Liver (tissue), 9 donors: ENCODE data around the gene FOXI1. TPM values are rescaled to one million over a fixed set of nuclear protein-coding genes. Genes with fewer than 3 reads are reported as not detected.

Experiments used
- DNase-seq: peaks from one replicate; pipeline ENCODE4 v3.0.0-alpha.2; 2017; ENCODE audit warnings: low spot score
- H3K27ac ChIP-seq, 2 donors: one replicate each; pipeline ENCODE4 v1.7.0; 2013; ENCODE audit warnings: inconsistent platforms in 2 of 2, low read length in 2 of 2, control low read depth in 1 of 2, low read depth in 1 of 2, mild to moderate bottlenecking in 1 of 2
- H3K27me3 ChIP-seq, 4 donors: one replicate each; pipeline versions ENCODE4 v1.6.1 to v1.7.0; 2013; ENCODE audit warnings: low read length in 3 of 4, inconsistent platforms in 1 of 4, mild to moderate bottlenecking in 1 of 4, moderate library complexity in 1 of 4; ENCODE audit not compliant: control insufficient read depth in 4 of 4, insufficient read depth in 4 of 4
- H3K36me3 ChIP-seq, 4 donors: one replicate each; pipeline versions ENCODE4 v1.6.1 to v1.7.0; 2013; ENCODE audit warnings: low read length in 3 of 4, mild to moderate bottlenecking in 3 of 4, low read depth in 1 of 4, moderate library complexity in 1 of 4; ENCODE audit not compliant: control insufficient read depth in 4 of 4, insufficient read depth in 3 of 4
- H3K4me1 ChIP-seq, 4 donors: one replicate each; pipeline versions ENCODE4 v1.6.1 to v1.7.0; 2013; ENCODE audit warnings: low read length in 3 of 4, mild to moderate bottlenecking in 3 of 4, moderate library complexity in 1 of 4; ENCODE audit not compliant: control insufficient read depth in 4 of 4, insufficient read depth in 4 of 4
- H3K4me3 ChIP-seq, 3 donors: one replicate each; pipeline versions ENCODE4 v1.6.1 to v1.7.0; 2013; ENCODE audit warnings: low read length in 3 of 3, control low read depth in 1 of 3, low read depth in 1 of 3, mild to moderate bottlenecking in 1 of 3
- H3K9ac ChIP-seq, 2 donors: one replicate each; pipeline ENCODE4 v1.7.0; 2013; ENCODE audit warnings: low read length in 2 of 2, mild to moderate bottlenecking in 2 of 2, moderate library complexity in 2 of 2, control low read depth in 1 of 2, low read depth in 1 of 2
- H3K9me3 ChIP-seq, 4 donors: one replicate each; pipeline versions ENCODE4 v1.6.1 to v1.7.0; 2013; ENCODE audit warnings: low read length in 3 of 4; ENCODE audit not compliant: control insufficient read depth in 4 of 4
- EGR1 ChIP-seq, 2 donors: IDR thresholded peaks; 2 replicates each; pipeline ENCODE4 v1.6.1; 2016 to 2018; ENCODE audit warnings: antibody characterized with exemption in 2 of 2, low read depth in 2 of 2
- FOXA1 ChIP-seq: IDR thresholded peaks from 2 replicates; pipeline ENCODE4 v1.6.1; 2016; ENCODE audit warnings: antibody characterized with exemption
- FOXA2 ChIP-seq: IDR thresholded peaks from 2 replicates; pipeline ENCODE4 v1.6.1; 2016; ENCODE audit warnings: antibody characterized with exemption
- GABPA ChIP-seq, 2 donors: IDR thresholded peaks in 1 of 2; conservative IDR thresholded peaks in 1 of 2; 2 replicates each; pipeline ENCODE4 v1.6.1; 2016; ENCODE audit warnings: antibody characterized with exemption in 2 of 2, mild to moderate bottlenecking in 1 of 2, moderate library complexity in 1 of 2
- HNF4A ChIP-seq, 2 donors: conservative IDR thresholded peaks; 2 replicates each; pipeline ENCODE4 v1.6.1; 2016; ENCODE audit warnings: antibody characterized with exemption in 2 of 2, mild to moderate bottlenecking in 2 of 2
- HNF4G ChIP-seq: IDR thresholded peaks from 2 replicates; pipeline ENCODE4 v1.6.1; 2016; ENCODE audit warnings: antibody characterized with exemption
- JUND ChIP-seq, 2 donors: IDR thresholded peaks; 2 replicates each; pipeline ENCODE4 v1.6.1; 2016; ENCODE audit warnings: antibody characterized with exemption in 2 of 2
- NR2F2 ChIP-seq: IDR thresholded peaks from 2 replicates; pipeline ENCODE4 v1.6.1; 2016; ENCODE audit warnings: antibody characterized with exemption
- RAD21 ChIP-seq, 2 donors: IDR thresholded peaks; 2 replicates each; pipeline ENCODE4 v1.6.1; 2016; ENCODE audit warnings: antibody characterized with exemption in 2 of 2, mild to moderate bottlenecking in 2 of 2
- RXRA ChIP-seq, 2 donors: IDR thresholded peaks; 2 replicates each; pipeline ENCODE4 v1.6.1; 2017 to 2018; ENCODE audit warnings: antibody characterized with exemption in 2 of 2, mild to moderate bottlenecking in 1 of 2
- SP1 ChIP-seq: IDR thresholded peaks from 2 replicates; pipeline ENCODE4 v1.6.1; 2018; ENCODE audit warnings: antibody characterized with exemption, mild to moderate bottlenecking
- TAF1 ChIP-seq: conservative IDR thresholded peaks from 2 replicates; pipeline ENCODE4 v1.6.1; 2016; ENCODE audit warnings: antibody characterized with exemption, mild to moderate bottlenecking
- YY1 ChIP-seq: IDR thresholded peaks from 2 replicates; pipeline ENCODE4 v1.6.1; 2016; ENCODE audit warnings: antibody characterized with exemption, mild to moderate bottlenecking
- WGBS: extraction: QIAGEN DNeasy Blood & Tissue Kit; methylation state at CpG from one replicate; pipeline ENCODE4 v1.1.7; 2013; 5-methylcytosine and 5-hydroxymethylcytosine counted together
- polyA plus RNA-seq, 2 donors: library from polyadenylated mRNA; stranded (reverse) in 1 of 2; unstranded in 1 of 2; fragments of 200-250 nt in 1 of 2; fragments of >200 nt in 1 of 2; fragmentation: Nextera tagmentation in 1 of 2; extraction: Ambion mirVana in 1 of 2; gene quantifications; one replicate each; pipeline versions ENCODE4 v1.2.1 to v1.2.3, GENCODE V29; 2013 to 2015
- total RNA-seq, 2 donors: library from RNA; depleted of rRNA; stranded (reverse); fragments of >200 nt; gene quantifications; one replicate each; pipeline ENCODE4 v1.2.3, GENCODE V29; 2014
- TF ChIP-seq, protein P1 (sequence below): fragments of 150-350 bp; IDR thresholded peaks from 2 replicates; pipeline ENCODE4 v1.5.1; 2017; ENCODE audit warnings: improper control_type of control experiment, low read depth, low read length; ENCODE audit not compliant: missing input control
- TF ChIP-seq, protein P2 (sequence below): IDR thresholded peaks from 2 replicates; pipeline ENCODE4 v1.6.1; 2016; ENCODE audit warnings: antibody characterized with exemption, mild to moderate bottlenecking
- TF ChIP-seq, protein P3 (sequence below): IDR thresholded peaks from 2 replicates; pipeline ENCODE4 v1.6.1; 2016; ENCODE audit warnings: antibody characterized with exemption
- TF ChIP-seq, protein P4 (sequence below): IDR thresholded peaks from 2 replicates; pipeline ENCODE4 v1.6.1; 2016; ENCODE audit warnings: antibody characterized with exemption
- TF ChIP-seq, protein P5 (sequence below): IDR thresholded peaks from 2 replicates; pipeline ENCODE4 v1.6.1; 2016; ENCODE audit warnings: antibody characterized with exemption
- donor health status: healthy.
- donor health status: healthy.
- donor health status: healthy.
- donor health status: healthy.
- donor health status: healthy.

Gene FOXI1
- total and polyA plus RNA-seq, 4 donors = not detected

DNA sequence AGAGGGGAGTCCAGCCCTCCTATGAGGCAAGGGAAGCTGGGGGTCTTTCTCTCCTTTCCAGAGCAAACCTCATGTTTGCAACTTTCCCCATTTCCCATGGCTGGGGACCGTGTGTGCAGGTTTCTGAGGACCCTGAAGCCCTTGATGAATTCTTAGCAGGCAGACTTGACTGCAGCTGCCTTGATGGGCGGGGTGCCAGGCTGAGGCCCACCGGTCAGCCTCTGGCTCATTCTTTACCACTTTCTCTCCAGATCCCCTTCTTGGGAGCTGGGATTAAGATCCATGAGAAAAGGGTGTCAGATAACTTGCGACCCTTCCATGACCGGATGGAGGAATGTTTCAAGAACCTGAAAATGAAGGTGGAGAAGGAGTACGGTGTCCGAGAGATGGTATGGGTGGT is 30.0 kb upstream of the FOXI1 start:
- no peak overlapping the region for H3K9ac ChIP-seq
- no peaks in the 10 kb centered on the region for H3K4me1 ChIP-seq
- no peaks in the 10 kb centered on the region for H3K9me3 ChIP-seq
- peaks cover 0 to 3% (median 0%) of the 10 kb centered on the region in 4 donors for H3K27me3 ChIP-seq
- no peak overlapping the region for H3K27ac ChIP-seq
- no peak overlapping the region for H3K4me3 ChIP-seq
- 76% methylated on average over 7 of the region's 7 CpGs for WGBS
- H3K36me3 ChIP-seq = peaks cover 0 to 3% (median under 1%) of the 10 kb centered on the region in 4 donors
- DNase-seq = no peak
- no peak for TF ChIP-seq YY1
- no peak for TF ChIP-seq RXRA (IDR thresholded peaks at IDR 0.05)
- TF ChIP-seq JUND (IDR thresholded peaks at IDR 0.05) = no peak
- TF ChIP-seq TAF1 = no peak
- TF ChIP-seq, protein P1, sequence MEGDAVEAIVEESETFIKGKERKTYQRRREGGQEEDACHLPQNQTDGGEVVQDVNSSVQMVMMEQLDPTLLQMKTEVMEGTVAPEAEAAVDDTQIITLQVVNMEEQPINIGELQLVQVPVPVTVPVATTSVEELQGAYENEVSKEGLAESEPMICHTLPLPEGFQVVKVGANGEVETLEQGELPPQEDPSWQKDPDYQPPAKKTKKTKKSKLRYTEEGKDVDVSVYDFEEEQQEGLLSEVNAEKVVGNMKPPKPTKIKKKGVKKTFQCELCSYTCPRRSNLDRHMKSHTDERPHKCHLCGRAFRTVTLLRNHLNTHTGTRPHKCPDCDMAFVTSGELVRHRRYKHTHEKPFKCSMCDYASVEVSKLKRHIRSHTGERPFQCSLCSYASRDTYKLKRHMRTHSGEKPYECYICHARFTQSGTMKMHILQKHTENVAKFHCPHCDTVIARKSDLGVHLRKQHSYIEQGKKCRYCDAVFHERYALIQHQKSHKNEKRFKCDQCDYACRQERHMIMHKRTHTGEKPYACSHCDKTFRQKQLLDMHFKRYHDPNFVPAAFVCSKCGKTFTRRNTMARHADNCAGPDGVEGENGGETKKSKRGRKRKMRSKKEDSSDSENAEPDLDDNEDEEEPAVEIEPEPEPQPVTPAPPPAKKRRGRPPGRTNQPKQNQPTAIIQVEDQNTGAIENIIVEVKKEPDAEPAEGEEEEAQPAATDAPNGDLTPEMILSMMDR = no peak
- TF ChIP-seq, protein P2, sequence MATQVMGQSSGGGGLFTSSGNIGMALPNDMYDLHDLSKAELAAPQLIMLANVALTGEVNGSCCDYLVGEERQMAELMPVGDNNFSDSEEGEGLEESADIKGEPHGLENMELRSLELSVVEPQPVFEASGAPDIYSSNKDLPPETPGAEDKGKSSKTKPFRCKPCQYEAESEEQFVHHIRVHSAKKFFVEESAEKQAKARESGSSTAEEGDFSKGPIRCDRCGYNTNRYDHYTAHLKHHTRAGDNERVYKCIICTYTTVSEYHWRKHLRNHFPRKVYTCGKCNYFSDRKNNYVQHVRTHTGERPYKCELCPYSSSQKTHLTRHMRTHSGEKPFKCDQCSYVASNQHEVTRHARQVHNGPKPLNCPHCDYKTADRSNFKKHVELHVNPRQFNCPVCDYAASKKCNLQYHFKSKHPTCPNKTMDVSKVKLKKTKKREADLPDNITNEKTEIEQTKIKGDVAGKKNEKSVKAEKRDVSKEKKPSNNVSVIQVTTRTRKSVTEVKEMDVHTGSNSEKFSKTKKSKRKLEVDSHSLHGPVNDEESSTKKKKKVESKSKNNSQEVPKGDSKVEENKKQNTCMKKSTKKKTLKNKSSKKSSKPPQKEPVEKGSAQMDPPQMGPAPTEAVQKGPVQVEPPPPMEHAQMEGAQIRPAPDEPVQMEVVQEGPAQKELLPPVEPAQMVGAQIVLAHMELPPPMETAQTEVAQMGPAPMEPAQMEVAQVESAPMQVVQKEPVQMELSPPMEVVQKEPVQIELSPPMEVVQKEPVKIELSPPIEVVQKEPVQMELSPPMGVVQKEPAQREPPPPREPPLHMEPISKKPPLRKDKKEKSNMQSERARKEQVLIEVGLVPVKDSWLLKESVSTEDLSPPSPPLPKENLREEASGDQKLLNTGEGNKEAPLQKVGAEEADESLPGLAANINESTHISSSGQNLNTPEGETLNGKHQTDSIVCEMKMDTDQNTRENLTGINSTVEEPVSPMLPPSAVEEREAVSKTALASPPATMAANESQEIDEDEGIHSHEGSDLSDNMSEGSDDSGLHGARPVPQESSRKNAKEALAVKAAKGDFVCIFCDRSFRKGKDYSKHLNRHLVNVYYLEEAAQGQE = no peak
- TF ChIP-seq HNF4G = no peak
- no peak for TF ChIP-seq GABPA (IDR thresholded peaks at IDR 0.05 in 1 of 2, conservative IDR thresholded peaks at IDR 0.05 in 1 of 2)
- TF ChIP-seq RAD21 (IDR thresholded peaks at IDR 0.05) = no peak
- no peak for TF ChIP-seq FOXA1
- no peak for TF ChIP-seq FOXA2
- no peak for TF ChIP-seq SP1
- TF ChIP-seq, protein P3, sequence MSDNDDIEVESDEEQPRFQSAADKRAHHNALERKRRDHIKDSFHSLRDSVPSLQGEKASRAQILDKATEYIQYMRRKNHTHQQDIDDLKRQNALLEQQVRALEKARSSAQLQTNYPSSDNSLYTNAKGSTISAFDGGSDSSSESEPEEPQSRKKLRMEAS = no peak
- TF ChIP-seq, protein P4, sequence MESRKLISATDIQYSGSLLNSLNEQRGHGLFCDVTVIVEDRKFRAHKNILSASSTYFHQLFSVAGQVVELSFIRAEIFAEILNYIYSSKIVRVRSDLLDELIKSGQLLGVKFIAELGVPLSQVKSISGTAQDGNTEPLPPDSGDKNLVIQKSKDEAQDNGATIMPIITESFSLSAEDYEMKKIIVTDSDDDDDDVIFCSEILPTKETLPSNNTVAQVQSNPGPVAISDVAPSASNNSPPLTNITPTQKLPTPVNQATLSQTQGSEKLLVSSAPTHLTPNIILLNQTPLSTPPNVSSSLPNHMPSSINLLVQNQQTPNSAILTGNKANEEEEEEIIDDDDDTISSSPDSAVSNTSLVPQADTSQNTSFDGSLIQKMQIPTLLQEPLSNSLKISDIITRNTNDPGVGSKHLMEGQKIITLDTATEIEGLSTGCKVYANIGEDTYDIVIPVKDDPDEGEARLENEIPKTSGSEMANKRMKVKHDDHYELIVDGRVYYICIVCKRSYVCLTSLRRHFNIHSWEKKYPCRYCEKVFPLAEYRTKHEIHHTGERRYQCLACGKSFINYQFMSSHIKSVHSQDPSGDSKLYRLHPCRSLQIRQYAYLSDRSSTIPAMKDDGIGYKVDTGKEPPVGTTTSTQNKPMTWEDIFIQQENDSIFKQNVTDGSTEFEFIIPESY = no peak
- no peak for TF ChIP-seq HNF4A (conservative IDR thresholded peaks at IDR 0.05)
- no peak for TF ChIP-seq NR2F2
- TF ChIP-seq, protein P5, sequence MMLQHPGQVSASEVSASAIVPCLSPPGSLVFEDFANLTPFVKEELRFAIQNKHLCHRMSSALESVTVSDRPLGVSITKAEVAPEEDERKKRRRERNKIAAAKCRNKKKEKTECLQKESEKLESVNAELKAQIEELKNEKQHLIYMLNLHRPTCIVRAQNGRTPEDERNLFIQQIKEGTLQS = no peak
- no peak for TF ChIP-seq EGR1 (IDR thresholded peaks at IDR 0.05; ENCODE audit: low read depth in 2 of 2)
